Activated naive CD4-positive, alpha-beta T cell treated with anti-CD3 and anti-CD28 coated beads, Interleukin-2, amount 50 U/mL, for 16 hours (primary cell): ENCODE measurements around the gene CFAP74.
"Not testable (repeated sequence)": the region's sequence is repeated elsewhere in the genome, so short reads cannot be mapped to it uniquely, and the experiment has no call there.

Experiments used
- DNase-seq: peaks from one replicate; pipeline ENCODE4 v3.0.0-alpha.2; 2020

CFAP74 gene

DNA sequence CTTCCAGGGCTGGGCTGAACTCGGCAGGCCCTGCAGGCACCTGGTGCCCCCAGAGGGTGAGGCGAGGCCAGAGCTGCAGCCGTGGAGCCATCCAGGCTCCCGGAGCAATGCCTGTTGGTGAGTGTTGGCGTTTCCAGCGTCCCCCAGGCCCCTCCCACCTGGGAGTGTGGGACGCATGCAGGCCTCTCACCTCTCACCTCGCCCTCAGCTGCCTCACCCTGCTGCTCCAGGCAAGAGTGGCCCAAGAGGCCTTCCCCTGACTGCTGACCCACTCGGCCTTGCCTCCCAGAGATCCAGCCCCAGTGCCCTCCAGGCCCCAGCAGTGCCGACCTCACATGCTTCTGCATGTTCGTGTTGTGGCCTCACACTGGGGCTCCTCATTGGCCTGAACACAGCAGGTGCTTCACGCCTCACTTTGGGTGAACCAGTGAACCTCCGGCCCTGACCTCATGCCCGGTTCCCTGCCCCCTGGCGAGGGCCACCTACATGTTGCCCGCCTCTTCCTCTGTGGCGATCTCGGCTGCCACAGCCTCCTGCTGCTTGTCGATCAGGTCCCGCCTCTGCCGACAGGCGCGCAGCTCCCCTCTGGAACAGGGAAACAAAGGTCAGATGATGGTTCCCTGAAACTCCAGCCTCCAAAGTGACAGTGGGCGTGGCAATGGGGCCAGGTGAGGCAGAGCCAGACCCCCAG, 17.0 kb downstream of the CFAP74 start:
- DNase-seq: no peak

DNA sequence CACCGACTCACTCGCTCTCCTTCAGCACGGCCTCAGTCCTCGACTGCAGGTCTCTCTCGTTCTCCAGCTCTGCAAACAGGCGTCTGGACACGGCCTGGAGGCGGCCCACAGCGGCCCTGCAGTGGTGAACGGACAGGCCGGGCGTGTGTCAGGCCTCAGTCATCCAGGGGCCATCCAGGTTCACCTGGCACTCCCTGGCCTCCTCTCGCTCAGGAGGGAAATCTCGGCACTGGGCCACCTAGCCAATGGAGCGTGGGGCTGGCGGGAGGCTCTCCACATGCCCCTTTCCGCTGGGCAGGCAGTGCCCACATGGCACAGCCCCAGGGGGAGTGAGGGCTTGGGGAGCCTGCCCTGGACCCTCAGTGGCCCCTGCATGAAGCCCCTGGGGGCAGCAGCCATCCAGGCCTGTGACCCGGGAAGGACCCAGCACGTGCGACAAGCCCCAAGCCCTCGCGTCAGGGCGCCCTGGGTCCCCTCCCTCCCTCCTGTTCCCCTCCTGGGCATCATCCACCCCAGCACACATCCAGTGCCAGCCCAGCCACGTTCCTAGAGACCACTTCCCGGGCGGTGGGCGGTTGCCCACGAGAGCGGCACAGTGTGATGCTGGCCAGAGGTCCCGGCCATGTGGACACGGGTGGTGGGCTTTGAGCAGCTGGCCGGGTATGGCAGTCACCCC, 18.1 kb downstream of the CFAP74 start:
- DNase-seq: no peak

DNA sequence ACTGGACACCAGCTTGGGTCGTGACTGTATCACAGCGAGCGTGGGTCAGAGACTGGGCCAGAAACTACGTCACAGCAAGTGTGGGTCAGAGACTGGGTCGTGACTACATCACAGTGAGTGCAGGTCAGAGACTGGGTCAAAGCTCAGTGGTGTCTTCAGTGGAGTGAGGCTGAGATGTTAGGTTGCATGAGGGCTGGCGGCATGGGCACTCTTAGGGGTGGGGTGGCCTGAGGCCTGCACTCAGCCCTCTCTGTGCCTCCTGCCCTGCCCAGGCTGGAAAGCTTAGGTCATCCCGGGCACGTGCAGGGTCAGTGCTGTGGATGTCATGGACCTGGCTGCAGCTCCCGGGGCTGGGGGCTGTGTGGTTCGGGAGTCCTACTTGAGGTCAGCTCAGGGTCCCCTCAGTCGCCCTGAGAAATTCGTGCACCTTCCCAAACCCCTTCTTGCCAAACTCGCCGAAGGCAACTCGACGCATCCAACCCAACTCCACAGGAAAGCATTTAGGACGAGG, 19.0 kb downstream of the CFAP74 start:
- no peak for DNase-seq

DNA sequence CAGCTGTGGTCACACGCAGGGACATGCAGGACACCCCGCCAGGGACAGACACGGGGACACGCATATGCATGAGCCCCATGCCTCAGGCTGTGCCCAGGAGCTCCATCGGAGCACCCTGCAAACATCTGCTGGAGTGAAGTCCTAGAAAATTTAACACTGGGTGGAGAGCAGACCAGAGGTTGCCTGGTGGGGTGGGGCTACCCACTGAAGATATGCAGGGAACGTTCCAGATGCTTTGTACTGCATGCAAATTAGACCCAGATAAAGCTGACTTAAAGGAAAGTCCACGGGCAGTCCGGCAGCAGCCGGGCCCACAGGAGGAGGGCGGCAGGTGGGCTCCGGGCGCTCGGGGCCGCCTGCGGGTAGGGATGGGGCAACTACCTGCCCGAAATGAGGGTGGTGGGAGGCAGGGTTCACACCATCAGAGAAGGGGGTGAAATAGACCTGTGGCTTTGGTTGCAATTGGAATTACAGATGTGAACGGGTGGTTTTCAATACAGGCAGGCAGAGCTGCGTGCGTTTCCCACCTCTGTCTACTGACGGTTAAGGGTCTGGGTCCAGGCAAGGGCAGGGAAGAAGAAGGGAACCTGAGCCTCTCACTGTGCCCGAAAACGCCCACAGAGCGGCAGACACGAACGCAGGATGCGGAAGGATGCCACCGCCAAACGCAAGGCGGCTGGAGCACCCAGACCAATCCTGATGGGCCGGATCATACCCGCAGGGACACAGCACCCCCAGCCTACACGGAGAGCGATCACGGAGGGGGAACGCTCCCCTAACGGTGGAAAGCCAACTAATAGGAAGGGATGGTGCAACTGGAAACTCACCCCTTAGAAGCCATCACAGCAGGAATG, 21.0 kb downstream of the CFAP74 start:
- DNase-seq: no peak

DNA sequence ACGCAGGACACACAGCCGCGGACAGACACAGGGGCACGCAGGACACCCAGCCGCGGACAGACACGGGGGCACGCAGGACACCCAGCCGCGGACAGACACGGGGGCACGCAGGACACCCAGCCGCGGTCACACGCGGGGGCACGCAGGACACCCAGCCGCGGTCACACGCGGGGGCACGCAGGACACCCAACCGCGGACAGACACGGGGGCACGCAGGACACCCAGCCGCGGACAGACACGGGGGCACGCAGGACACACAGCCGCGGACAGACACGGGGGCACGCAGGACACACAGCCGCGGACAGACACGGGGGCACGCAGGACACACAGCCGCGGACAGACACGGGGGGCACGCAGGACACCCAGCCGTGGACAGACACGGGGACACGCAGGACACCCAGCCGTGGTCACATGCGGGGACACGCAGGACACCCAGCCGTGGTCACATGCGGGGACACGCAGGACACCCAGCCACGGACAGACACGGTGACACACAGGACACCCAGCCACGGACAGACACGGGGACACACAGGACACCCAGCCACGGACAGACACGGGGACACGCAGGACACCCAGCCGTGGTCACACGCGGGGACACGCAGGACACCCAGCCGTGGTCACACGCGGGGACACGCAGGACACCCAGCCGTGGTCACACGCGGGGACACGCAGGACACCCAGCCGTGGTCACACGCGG, 21.8 kb downstream of the CFAP74 start:
- DNase-seq: not testable (repeated sequence)

DNA sequence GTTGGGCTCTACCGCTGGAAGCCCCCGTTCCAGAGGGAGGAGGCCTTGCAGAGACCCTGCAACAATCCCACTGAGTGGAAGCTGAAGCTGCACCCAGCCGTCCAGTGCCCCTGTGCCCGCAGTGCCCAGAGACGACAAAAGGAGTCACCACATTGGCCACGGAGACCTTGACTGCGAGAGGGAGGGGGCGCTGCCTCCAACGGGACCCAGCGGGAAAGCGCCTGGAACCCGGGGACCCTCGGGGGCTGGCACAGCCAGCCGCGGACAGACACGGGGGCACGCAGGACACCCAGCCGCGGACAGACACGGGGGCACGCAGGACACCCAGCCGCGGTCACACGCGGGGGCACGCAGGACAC, 22.5 kb downstream of the CFAP74 start:
- DNase-seq: no peak

DNA sequence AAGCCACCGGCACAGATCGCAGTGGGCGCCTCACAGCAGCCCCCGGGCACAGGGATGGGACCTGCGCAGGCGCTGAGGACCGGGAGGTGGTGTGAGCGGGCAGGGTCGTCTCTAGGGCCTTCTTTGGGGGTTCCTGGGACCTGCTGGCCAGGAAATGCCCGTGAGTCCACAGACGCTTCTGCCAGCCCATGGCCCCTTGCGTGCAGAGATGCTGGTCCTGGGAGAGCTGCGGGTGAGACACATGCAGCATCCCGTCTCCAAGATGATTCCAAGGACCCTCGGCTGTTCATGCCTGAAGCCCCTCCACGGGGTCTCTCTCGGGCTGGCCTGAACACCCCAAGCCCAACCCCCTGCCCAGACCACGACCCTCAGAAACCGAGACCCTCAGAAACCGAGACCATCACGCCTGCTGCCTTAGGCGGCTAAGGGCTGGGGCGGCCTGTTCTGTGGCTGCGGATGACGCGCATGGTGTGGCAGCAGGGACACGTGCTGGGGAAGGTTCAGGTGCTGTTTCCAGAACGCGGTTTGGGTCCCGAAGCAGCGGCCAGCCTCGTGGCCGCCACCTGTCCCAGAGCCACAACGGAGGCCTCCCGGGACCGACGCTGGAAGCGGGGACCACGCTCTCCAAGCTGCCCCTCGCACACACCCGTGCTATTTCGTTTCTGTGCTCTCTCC, 23.0 kb downstream of the CFAP74 start:
- no peak for DNase-seq

DNA sequence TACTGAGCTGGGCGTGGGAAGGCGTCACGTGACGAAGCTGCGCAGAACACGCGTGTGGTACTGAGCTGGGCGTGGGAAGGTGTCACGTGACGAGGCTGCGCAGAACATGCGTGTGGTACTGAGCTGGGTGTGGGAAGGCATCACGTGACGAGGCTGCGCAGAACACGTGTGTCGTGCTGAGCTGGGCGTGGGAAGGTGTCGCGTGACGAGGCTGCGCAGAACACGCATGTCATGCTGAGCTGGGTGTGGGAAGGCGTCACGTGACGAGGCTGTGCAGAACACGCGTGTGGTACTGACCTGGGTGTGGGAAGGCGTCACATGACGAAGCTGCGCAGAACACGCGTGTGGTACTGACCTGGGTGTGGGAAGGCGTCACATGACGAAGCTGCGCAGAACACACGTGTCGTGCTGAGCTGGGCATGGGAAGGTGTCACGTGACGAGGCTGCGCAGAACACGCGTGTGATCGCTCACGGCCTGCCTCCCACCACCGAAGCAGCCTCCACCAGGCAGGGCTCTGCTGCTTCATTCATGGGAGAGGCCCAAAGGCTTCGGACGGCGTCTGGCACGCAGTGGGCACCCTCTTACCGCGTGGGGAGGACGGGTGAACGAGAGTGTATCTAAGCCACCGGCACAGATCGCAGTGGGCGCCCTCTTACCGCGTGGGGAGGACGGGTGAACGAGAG, 24.0 kb downstream of the CFAP74 start:
- no peak for DNase-seq

DNA sequence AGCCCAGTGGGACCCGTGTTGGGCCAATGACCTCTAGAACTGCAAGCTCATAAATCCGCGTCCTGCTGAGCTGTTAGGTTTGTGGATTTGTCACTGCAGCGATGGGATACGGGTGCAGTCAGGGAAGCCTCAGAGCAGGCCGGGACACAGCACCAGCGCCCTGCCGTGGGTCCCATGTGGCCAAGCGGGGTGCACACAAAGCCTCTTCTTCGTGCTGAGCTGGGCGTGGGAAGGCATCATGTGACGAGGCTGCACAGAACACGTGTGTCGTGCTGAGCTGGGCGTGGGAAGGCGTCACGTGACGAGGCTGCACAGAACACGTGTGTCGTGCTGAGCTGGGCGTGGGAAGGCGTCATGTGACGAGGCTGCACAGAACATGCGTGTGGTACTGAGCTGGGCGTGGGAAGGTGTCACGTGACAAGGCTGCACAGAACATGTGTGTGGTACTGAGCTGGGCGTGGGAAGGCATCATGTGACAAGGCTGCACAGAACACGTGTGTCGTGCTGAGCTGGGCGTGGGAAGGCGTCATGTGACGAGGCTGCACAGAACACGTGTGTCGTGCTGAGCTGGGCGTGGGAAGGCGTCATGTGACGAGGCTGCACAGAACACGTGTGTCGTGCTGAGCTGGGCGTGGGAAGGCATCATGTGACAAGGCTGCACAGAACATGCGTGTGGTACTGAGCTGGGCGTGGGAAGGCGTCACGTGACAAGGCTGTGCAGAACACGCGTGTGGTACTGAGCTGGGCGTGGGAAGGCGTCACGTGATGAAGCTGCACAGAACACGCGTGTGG, 24.7 kb downstream of the CFAP74 start:
- not testable (repeated sequence) for DNase-seq

DNA sequence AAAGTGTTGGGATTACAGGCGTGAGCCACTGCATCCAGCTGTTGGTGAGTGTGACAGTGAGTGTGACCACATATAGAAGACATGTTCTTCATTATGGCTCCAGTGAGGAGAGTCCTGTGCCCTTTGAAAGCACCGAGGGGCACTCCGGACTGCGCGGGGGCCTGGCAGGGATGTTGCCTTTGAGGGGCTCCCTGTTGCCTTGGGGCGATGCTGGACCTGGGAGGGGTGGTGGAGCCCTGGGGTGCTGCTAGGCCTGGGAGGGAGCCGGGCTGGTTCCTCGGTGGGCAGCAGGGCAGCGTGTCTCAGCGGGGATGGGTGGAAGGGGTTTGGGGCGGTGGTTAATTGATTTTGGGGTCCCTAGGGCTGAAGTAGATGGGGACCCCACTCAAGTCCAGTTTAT, 25.5 kb downstream of the CFAP74 start:
- DNase-seq: no peak

DNA sequence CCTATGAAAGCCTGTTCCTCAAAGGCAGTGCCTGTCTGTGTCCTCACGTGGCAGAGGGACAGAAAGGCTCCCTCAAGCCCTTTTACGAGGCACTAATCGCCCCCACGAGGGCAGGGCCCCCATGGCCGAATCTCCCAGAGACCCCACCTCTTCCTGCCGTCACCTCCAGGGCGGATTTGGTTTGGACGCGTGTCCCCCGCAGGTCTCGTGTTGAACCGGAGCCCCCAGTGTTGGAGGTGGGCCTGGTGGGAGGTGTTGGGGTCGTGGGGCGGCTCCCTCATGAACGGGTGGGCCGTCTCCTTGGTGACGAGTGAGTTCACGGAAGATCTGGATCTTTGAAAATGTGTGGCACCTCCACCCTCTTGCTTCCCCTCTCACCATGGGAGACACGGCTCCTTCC, 27.6 kb downstream of the CFAP74 start:
- DNase-seq: no peak

DNA sequence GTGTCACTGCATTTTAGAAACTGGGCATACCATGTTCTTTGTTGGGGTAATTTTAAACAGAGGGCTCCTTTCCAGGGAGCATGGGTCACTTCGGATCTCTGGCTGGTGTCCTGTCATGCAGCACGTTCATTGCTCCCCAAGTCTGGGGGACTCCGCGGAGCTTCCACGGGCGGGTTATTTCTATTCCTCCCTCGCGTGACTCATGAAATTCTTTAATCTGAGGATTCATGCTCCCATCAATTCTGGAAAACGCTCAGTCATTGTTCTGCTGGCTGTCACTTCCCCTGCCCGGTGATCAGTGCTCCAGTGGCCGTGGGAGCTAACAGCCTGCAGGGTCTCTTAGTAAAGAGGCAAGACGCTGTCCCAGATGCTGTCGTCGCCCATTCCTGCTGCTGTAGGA, 28.1 kb downstream of the CFAP74 start:
- no peak for DNase-seq

DNA sequence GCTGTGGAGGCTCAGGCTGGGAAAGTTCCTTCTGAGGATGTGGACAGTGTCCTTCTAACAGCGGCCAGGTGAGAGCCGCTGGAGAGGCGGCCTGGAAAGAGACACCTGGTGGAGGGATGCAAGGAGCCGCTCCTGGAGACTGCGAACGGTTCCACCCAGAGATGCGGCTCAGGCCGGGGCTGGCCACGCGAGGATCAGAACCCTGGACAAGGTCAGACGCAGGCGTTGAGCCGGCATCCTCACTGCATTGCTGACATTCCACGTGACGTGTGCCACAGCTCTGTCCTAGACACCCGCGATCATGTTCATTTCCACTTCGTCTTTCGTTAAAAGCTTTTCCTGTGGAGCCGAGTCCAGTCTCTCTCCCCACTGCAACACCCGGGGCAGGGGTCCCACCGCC, 28.8 kb downstream of the CFAP74 start:
- no peak for DNase-seq

DNA sequence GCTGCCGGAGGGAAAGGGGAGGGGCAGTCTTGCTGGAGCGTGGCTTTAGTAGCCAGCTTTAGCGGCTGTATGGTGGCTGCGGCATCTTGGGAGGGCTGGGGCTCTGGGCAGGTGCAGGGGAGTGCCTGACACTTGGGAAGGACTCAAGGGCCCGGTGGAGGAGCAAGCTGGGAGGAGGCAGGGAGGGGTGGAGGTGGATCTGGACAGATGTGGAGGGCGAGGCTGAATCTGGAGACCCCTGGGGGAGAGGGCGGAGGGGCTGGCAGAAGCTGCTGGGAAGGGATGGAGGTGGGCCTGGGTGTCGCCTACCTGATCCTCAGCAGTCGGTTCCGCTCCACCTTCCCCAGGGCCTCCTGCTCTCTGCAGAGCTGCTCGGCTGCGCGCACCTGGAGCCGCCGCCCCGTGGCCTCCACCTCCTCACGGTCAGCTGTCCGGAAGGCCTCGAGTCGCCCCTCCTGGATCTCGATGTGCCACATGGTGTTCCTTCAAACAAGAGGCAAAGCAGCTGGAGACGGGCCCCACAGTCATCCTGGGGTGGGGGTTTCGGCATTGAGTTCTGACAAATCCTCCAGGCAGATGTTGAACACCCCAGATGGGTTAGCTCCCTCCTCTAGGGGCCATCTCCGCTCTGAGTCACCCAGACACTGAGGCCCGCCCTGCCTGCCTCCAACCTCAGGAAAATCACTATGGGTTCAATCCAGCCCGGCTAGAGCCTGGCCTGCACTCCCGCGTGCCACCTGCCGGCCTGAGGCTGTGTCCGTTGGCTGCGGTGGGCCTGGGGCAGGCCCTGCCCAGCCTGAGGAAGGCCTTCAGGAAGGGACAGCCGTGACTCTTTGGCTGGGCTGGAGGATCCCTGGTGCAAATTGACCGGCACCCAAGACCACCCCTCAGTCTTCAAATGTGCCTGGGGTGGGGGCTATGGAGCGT, 29.6 kb downstream of the CFAP74 start:
- no peak for DNase-seq

DNA sequence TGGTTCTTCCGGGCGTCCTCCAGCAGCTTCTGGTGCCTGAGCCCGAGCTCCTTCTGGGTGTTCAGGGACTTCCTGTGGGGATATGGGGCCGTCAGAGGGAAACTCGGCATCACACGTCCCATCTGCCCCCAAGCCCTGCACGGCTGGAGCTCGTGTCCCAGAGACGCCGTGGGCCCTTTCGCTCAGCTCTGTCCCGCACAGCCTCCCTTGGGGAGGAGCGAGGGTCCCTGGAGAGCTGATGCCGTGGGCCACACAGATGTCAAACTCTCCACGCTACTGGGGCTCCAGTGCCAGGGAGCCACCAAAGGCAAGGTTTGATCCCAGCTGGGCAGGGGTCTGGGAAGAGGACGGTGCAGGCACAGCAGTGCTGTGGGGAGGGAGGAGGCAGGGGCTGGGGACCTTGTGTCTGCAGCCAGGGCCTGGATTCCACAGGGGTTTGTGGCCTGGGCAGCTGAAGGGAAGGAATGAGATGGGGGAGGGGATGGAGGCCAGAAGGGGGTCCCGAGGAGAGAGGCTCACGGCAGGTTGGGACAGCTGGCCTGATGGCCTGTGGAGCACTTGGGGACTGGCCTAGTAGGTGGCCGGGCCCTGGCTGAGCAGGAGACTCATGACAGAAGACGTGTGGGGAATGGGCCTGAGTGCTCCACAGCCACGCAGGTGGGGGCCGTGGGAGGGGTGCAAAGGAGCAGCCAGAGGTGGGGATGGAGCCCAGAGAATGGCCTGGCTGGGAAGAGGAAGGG, 30.4 kb downstream of the CFAP74 start:
- no peak for DNase-seq

DNA sequence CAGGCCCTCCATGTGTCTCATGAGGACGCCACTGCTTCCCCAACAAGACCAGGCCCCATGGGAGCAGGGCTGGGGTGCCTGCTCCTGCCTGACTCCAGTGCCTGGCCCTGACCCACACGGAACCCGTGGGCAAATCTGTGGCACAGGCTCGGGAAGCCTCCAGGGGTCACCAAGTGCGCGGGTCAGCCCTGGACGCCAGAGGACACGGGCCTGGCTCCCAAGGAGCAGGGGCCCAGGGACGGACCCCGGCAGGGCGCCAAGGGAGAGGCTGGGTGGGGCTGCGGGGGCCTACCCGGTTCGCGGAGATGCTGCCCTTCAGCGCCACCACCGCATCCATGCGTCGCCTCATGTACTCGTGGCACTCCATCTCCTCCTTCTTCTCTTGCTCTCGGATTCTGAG, 31.9 kb downstream of the CFAP74 start:
- DNase-seq: no peak

DNA sequence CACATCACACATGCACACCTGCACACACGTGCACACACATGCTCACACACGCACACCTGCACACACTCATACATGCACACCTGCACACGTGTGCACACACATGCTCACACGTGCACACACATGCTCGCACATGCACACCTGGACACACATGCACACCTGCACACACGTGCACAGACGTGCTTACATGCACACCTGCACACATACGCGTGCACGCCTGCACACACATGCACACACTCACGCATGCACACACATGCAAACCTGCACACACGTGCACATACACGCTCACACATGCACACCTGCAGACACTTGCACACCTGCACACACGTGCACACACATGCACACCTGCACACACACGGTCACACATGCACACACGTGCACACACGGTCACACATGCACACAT, 32.6 kb downstream of the CFAP74 start:
- DNase-seq: no peak

DNA sequence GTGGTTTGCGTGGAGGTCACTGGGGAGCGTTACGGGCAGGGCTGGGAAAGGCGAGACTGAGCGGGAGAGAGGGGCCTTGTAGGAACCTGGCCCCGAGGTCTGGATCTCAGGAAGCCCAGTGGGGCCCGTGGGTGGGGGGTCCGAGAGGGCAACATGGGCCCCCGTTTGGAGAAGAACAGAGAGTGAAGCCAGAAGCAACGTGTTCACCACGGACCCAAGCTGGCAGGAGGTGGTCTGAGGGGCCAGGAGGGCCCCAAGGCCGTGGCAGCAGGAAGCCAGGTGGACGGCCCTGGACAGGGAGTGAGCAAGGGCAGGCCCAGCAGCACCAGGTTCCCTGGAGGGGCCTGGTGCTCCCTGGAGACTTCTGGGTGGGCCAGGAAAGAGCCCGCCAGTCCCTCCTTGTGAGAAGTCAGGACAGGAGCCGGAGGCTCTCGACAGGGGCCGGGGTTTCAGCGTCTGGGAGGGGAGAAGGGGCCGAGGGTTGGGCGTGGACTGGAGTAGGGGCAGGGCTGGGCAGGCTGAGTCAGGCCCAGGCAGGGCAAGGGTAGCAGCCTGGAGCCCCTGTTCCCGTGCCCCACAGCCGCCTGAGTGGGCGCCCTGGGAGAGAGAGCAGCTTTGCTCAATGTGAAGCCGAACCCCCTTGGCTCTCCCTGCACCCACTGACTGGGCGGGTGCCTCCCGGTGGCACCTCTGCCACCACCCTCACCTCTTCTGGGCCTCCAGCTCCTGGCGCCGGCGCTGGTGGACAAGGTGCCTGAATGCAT, 33.5 kb downstream of the CFAP74 start:
- DNase-seq: no peak
